ENCODE measurements around the gene ZNF331.
"Not testable (repeated sequence)": the region's sequence is repeated elsewhere in the genome, so short reads cannot be mapped to it uniquely, and the experiment has no call there.

The ZNF331 gene

DNA sequence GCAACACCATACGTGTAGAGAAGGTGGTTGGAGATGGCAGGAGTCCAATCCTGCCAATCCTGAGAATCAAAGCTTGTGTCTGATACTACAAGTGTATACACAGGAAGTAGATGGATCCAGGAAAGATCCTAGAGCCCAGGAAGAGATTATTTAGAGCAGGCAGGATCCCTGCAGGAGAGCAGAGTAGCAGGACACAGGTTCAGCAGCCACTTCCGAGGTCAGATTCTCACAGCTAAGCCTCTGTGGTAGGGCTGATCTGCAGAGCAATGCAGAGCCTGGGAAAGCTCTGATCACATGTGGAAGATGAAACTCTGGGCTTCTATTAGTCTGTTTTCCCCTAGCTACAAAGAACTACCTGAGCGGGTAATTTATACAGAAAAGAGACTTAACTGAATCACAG is 28.5 kb upstream of the ZNF331 start:
- Histone ChIP-seq H3K36me3 (ENCODE audit: control insufficient read depth, insufficient read depth, low read length) (no peaks in the 10 kb centered on the region), H2AK5ac (ENCODE audit: low read length) (no peak overlapping the region), H2BK15ac (replicated peaks; ENCODE audit: low read depth) (no peak overlapping the region), H4K8ac (ENCODE audit: low read depth, low read length) (no peak overlapping the region), H3K79me2 (ENCODE audit: control insufficient read depth, insufficient read depth, low read length) (no peaks in the 10 kb centered on the region), H3K4me3 (ENCODE audit: low read length) (no peak overlapping the region), H3K4ac (ENCODE audit: low read depth, low read length) (no peak overlapping the region), H3K4me1 (ENCODE audit: control insufficient read depth, low read depth, low read length) (no peaks in the 10 kb centered on the region), H3K56ac (ENCODE audit: low read length) (no peak overlapping the region), H2BK120ac (ENCODE audit: low read depth, low read length) (no peak overlapping the region), H3K4me2 (ENCODE audit: low read length) (no peak overlapping the region), H3K18ac (ENCODE audit: low read length) (no peak overlapping the region), H3K27me3 (ENCODE audit: insufficient read depth, low read length, poor library complexity) (no peaks in the 10 kb centered on the region), H3K9ac (ENCODE audit: low read length) (no peak overlapping the region), H3K27ac (ENCODE audit: low read depth, low read length) (no peak overlapping the region), H4K5ac (ENCODE audit: low read length) (no peak overlapping the region), H2BK5ac (ENCODE audit: low read length) (no peak overlapping the region), H3K23ac (ENCODE audit: low read length) (no peak overlapping the region), H3K79me1 (ENCODE audit: low read length) (no peaks in the 10 kb centered on the region)
- no CpG with 5 or more reads among the region's 3 CpGs for WGBS (ENCODE audit: extremely low coverage, insufficient coverage, low lambda C conversion rate)
- DNase-seq, result no peak

DNA sequence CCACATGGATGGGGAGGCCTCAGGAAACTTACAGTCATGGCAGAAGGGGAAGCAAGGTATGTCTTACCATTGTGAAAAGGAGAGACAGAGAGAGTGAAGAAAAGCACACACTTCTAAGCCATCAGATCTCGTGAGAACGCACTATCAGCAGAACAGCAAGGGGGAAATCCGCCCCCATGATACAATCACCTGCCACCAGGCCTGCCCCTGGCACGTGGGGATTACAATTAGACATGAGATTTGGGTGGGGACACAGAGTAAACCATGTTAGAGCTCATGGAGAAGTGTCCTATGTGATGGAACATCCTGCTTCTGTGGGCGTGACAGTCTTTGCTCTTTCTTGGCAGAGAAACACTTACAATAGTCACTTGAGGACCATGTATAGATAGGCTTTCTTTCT is 28.1 kb upstream of the ZNF331 start:
- no peak overlapping the region for H3K4me3 ChIP-seq (ENCODE audit: low read length)

DNA sequence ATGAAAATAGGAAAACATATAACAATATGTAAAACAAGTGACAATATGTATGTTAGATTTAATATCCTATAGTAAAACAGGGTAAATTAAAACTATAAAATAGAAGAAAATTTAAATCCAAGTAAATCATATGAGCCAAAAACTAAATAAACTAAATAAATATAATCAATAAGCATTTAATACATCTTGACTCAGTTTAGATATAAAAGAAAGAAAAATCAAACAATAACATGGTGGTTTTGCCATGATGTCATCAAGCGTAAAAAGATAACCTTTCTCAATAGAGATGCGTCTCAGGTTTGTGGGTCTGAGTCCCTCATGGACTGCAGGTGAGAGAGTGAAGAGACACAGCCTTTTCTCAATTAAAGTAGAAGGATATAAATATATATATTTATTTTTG is 26.6 kb upstream of the ZNF331 start:
- H3K79me2 ChIP-seq (ENCODE audit: control insufficient read depth, insufficient read depth, low read length), result no peaks in the 10 kb centered on the region
- H3K4me2 ChIP-seq (ENCODE audit: low read length), result no peak overlapping the region
- WGBS (ENCODE audit: extremely low coverage, insufficient coverage, low lambda C conversion rate), result no CpG with 5 or more reads among the region's 2 CpGs

More for the DNA sequence above, 28.1 kb upstream of the ZNF331 start:
- H2BK15ac ChIP-seq (replicated peaks; ENCODE audit: low read depth), result no peak overlapping the region
- no peak overlapping the region for H3K4ac ChIP-seq (ENCODE audit: low read depth, low read length)
- H2BK120ac ChIP-seq (ENCODE audit: low read depth, low read length), result no peak overlapping the region
- no peak overlapping the region for H2AK5ac ChIP-seq (ENCODE audit: low read length)
- no peaks in the 10 kb centered on the region for H3K27me3 ChIP-seq (ENCODE audit: insufficient read depth, low read length, poor library complexity)
- H3K27ac ChIP-seq (ENCODE audit: low read depth, low read length), result no peak overlapping the region
- H3K9ac ChIP-seq (ENCODE audit: low read length), result no peak overlapping the region
- no peaks in the 10 kb centered on the region for H3K36me3 ChIP-seq (ENCODE audit: control insufficient read depth, insufficient read depth, low read length)
- H4K5ac ChIP-seq (ENCODE audit: low read length), result no peak overlapping the region
- DNase-seq, result no peak
- H3K23ac ChIP-seq (ENCODE audit: low read length), result no peak overlapping the region
- no peak overlapping the region for H4K8ac ChIP-seq (ENCODE audit: low read depth, low read length)
- H3K79me2 ChIP-seq (ENCODE audit: control insufficient read depth, insufficient read depth, low read length), result no peaks in the 10 kb centered on the region
- no peak overlapping the region for H3K4me2 ChIP-seq (ENCODE audit: low read length)
- WGBS (ENCODE audit: extremely low coverage, insufficient coverage, low lambda C conversion rate), result no CpG with 5 or more reads among the region's 5 CpGs
- H3K18ac ChIP-seq (ENCODE audit: low read length), result no peak overlapping the region
- H3K4me1 ChIP-seq (ENCODE audit: control insufficient read depth, low read depth, low read length), result no peaks in the 10 kb centered on the region
- no peak overlapping the region for H3K56ac ChIP-seq (ENCODE audit: low read length)
- H2BK5ac ChIP-seq (ENCODE audit: low read length), result no peak overlapping the region
- no peaks in the 10 kb centered on the region for H3K79me1 ChIP-seq (ENCODE audit: low read length)

DNA sequence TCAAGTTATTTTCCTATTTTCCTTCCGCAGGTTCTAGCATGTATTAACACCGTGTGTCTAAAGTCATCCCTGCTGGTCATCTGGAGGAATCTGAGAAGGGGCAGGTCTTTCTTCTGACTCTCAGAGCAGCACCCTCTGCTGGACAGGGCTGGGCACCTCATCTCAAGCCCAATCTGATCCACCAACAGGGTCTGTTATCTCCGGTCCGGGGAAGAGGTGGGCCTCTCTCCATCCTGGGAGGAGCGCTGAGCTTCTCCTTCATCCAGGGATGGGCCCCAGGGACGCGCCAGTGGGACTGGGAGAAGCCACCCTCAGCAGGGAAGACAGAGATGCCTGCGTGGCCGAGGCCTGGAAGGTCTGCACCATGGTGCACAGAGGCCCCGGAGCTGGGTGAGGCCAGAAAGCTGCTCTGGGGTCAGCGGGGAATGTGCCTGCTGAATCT is 26.0 kb upstream of the ZNF331 start:
- H3K79me1 ChIP-seq (ENCODE audit: low read length), result no peaks in the 10 kb centered on the region
- no CpG with 5 or more reads among the region's 11 CpGs for WGBS (ENCODE audit: extremely low coverage, insufficient coverage, low lambda C conversion rate)
- no peak overlapping the region for H3K4ac ChIP-seq (ENCODE audit: low read depth, low read length)
- no peak overlapping the region for H3K23ac ChIP-seq (ENCODE audit: low read length)
- no peaks in the 10 kb centered on the region for H3K36me3 ChIP-seq (ENCODE audit: control insufficient read depth, insufficient read depth, low read length)
- no peak overlapping the region for H4K8ac ChIP-seq (ENCODE audit: low read depth, low read length)
- no peak overlapping the region for H3K9ac ChIP-seq (ENCODE audit: low read length)
- no peak overlapping the region for H3K4me3 ChIP-seq (ENCODE audit: low read length)
- H2BK15ac ChIP-seq (replicated peaks; ENCODE audit: low read depth), result no peak overlapping the region
- no peaks in the 10 kb centered on the region for H3K4me1 ChIP-seq (ENCODE audit: control insufficient read depth, low read depth, low read length)
- H3K27me3 ChIP-seq (ENCODE audit: insufficient read depth, low read length, poor library complexity), result no peaks in the 10 kb centered on the region
- no peak overlapping the region for H2AK5ac ChIP-seq (ENCODE audit: low read length)
- no peak overlapping the region for H2BK120ac ChIP-seq (ENCODE audit: low read depth, low read length)
- no peaks in the 10 kb centered on the region for H3K79me2 ChIP-seq (ENCODE audit: control insufficient read depth, insufficient read depth, low read length)
- H4K5ac ChIP-seq (ENCODE audit: low read length), result no peak overlapping the region
- H3K27ac ChIP-seq (ENCODE audit: low read depth, low read length), result no peak overlapping the region
- no peak overlapping the region for H3K18ac ChIP-seq (ENCODE audit: low read length)
- H2BK5ac ChIP-seq (ENCODE audit: low read length), result no peak overlapping the region
- DNase-seq, result peak; percentile 94
- no peak overlapping the region for H3K56ac ChIP-seq (ENCODE audit: low read length)
- no peak overlapping the region for H3K4me2 ChIP-seq (ENCODE audit: low read length)

More for the DNA sequence above, 26.6 kb upstream of the ZNF331 start:
- no peak overlapping the region for H2BK5ac ChIP-seq (ENCODE audit: low read length)
- no peak overlapping the region for H2AK5ac ChIP-seq (ENCODE audit: low read length)
- H3K27ac ChIP-seq (ENCODE audit: low read depth, low read length), result no peak overlapping the region
- DNase-seq, result no peak
- no peak overlapping the region for H2BK120ac ChIP-seq (ENCODE audit: low read depth, low read length)
- no peak overlapping the region for H4K8ac ChIP-seq (ENCODE audit: low read depth, low read length)
- H3K36me3 ChIP-seq (ENCODE audit: control insufficient read depth, insufficient read depth, low read length), result no peaks in the 10 kb centered on the region
- H3K56ac ChIP-seq (ENCODE audit: low read length), result no peak overlapping the region
- no peaks in the 10 kb centered on the region for H3K79me1 ChIP-seq (ENCODE audit: low read length)
- H4K5ac ChIP-seq (ENCODE audit: low read length), result no peak overlapping the region
- H3K27me3 ChIP-seq (ENCODE audit: insufficient read depth, low read length, poor library complexity), result no peaks in the 10 kb centered on the region
- H2BK15ac ChIP-seq (replicated peaks; ENCODE audit: low read depth), result no peak overlapping the region
- H3K9ac ChIP-seq (ENCODE audit: low read length), result no peak overlapping the region
- no peaks in the 10 kb centered on the region for H3K4me1 ChIP-seq (ENCODE audit: control insufficient read depth, low read depth, low read length)
- no peak overlapping the region for H3K23ac ChIP-seq (ENCODE audit: low read length)
- H3K4me3 ChIP-seq (ENCODE audit: low read length), result no peak overlapping the region
- H3K18ac ChIP-seq (ENCODE audit: low read length), result no peak overlapping the region
- no peak overlapping the region for H3K4ac ChIP-seq (ENCODE audit: low read depth, low read length)

DNA sequence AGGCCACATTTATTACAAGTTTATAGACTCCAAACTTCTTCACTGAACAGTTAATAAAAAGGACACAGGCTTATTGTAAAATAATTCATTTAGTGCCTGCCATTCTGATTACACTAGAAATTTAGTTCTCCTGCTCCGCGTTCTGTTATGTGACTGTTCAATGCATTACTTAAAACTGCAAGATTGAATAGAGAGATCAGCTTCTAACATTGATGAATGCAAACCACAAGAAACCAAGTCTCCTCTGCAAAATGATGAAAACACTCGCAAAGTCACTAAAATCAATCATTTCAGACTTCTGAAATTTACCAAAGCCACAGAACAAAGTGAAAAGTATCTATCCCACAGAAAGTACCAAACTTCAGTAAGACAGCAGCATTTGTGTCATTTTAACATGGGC is 22.9 kb upstream of the ZNF331 start:
- not testable (repeated sequence) for H3K4me2 ChIP-seq (ENCODE audit: low read length); H2BK5ac ChIP-seq (ENCODE audit: low read length); H3K9ac ChIP-seq (ENCODE audit: low read length); H2BK120ac ChIP-seq (ENCODE audit: low read depth, low read length); H3K4me3 ChIP-seq (ENCODE audit: low read length); H4K5ac ChIP-seq (ENCODE audit: low read length); H4K8ac ChIP-seq (ENCODE audit: low read depth, low read length); H3K36me3 ChIP-seq (ENCODE audit: control insufficient read depth, insufficient read depth, low read length); DNase-seq; H3K56ac ChIP-seq (ENCODE audit: low read length); H3K79me2 ChIP-seq (ENCODE audit: control insufficient read depth, insufficient read depth, low read length); H3K27ac ChIP-seq (ENCODE audit: low read depth, low read length); H2BK15ac ChIP-seq (replicated peaks; ENCODE audit: low read depth); H3K4ac ChIP-seq (ENCODE audit: low read depth, low read length); H3K4me1 ChIP-seq (ENCODE audit: control insufficient read depth, low read depth, low read length); H3K18ac ChIP-seq (ENCODE audit: low read length); H2AK5ac ChIP-seq (ENCODE audit: low read length); H3K79me1 ChIP-seq (ENCODE audit: low read length); H3K27me3 ChIP-seq (ENCODE audit: insufficient read depth, low read length, poor library complexity); H3K23ac ChIP-seq (ENCODE audit: low read length)
- WGBS (ENCODE audit: extremely low coverage, insufficient coverage, low lambda C conversion rate), result no CpG with 5 or more reads among the region's 3 CpGs

DNA sequence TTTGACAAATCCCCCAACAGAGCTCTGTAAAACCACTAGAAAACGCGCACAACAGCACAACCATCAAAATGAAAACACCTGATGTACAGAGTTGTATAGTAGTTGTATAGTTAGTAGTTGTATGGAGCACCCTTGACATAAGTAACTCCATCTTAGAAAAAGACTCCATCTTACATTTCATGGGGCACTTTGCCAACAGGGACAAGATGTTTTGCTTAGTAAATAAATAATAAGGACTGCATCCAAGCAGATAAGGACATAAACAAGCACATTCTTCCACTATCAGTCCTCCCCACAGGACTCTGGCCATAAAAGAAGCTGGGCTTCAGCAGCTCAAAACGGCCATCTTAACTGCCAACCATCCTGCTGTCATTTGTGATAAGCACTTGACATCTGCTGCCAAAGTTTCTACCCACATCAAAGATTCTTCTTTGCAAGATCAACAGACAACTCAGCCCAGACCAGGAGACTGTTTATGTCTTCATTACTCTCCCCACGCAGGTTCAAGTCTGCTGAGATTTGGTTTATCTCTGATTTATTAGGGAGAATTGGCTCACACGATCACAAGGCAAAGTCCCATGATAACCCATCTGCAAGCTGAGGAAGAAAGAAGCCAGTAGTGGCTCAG is 20.7 kb upstream of the ZNF331 start:
- DNase-seq, result no peak
- peaks cover 8% of the 10 kb centered on the region for H3K79me1 ChIP-seq (ENCODE audit: low read length)
- H2AK5ac ChIP-seq (ENCODE audit: low read length), result no peak overlapping the region
- no peak overlapping the region for H3K4ac ChIP-seq (ENCODE audit: low read depth, low read length)
- H3K27me3 ChIP-seq (ENCODE audit: insufficient read depth, low read length, poor library complexity), result no peaks in the 10 kb centered on the region
- no peak overlapping the region for H4K5ac ChIP-seq (ENCODE audit: low read length)
- H3K36me3 ChIP-seq (ENCODE audit: control insufficient read depth, insufficient read depth, low read length), result no peaks in the 10 kb centered on the region
- WGBS (ENCODE audit: extremely low coverage, insufficient coverage, low lambda C conversion rate), result no CpG with 5 or more reads among the region's 5 CpGs
- H2BK5ac ChIP-seq (ENCODE audit: low read length), result no peak overlapping the region
- H4K8ac ChIP-seq (ENCODE audit: low read depth, low read length), result no peak overlapping the region
- no peak overlapping the region for H3K4me3 ChIP-seq (ENCODE audit: low read length)
- H3K4me1 ChIP-seq (ENCODE audit: control insufficient read depth, low read depth, low read length), result peaks cover 2% of the 10 kb centered on the region
- H3K9ac ChIP-seq (ENCODE audit: low read length), result no peak overlapping the region
- H2BK120ac ChIP-seq (ENCODE audit: low read depth, low read length), result no peak overlapping the region
- no peak overlapping the region for H3K18ac ChIP-seq (ENCODE audit: low read length)
- no peak overlapping the region for H2BK15ac ChIP-seq (replicated peaks; ENCODE audit: low read depth)
- no peak overlapping the region for H3K4me2 ChIP-seq (ENCODE audit: low read length)
- H3K23ac ChIP-seq (ENCODE audit: low read length), result no peak overlapping the region
- H3K56ac ChIP-seq (ENCODE audit: low read length), result no peak overlapping the region
- peaks cover 11% of the 10 kb centered on the region for H3K79me2 ChIP-seq (ENCODE audit: control insufficient read depth, insufficient read depth, low read length)
- H3K27ac ChIP-seq (ENCODE audit: low read depth, low read length), result no peak overlapping the region

Data from mesendoderm (in vitro differentiated cells).